NCI-H748 treated with DMSO at 0.1 percent for 48 hours (cell line): Measurements from ENCODE around the gene KLHL30.
"Not testable (repeated sequence)": the region's sequence is repeated elsewhere in the genome, so short reads cannot be mapped to it uniquely, and the experiment has no call there.

Experiments
- DNase-seq: peaks from one replicate; lab custom pipeline; 2025; lab: John Stamatoyannopoulos, UW

The KLHL30 gene

GRCh38 chr2:238163481-238164198 is 25.2 kb downstream of the KLHL30 start:
- no peak for DNase-seq

- no peak for DNase-seq
These were observed 26.4 kb downstream of the KLHL30 start for GRCh38 chr2:238164906-238165287.

GRCh38 chr2:238165288-238165921 is 26.9 kb downstream of the KLHL30 start:
- no peak for DNase-seq

GRCh38 chr2:238166391-238167343 is 28.2 kb downstream of the KLHL30 start:
- no peak for DNase-seq

GRCh38 chr2:238167344-238167715 is 28.9 kb downstream of the KLHL30 start:
- no peak for DNase-seq

- no peak for DNase-seq
These were observed 29.3 kb downstream of the KLHL30 start for GRCh38 chr2:238167761-238168160.

- no peak for DNase-seq
These were observed 30.0 kb downstream of the KLHL30 start for GRCh38 chr2:238168196-238169047.

GRCh38 chr2:238169048-238169707 is 30.7 kb downstream of the KLHL30 start:
- no peak for DNase-seq

- no peak for DNase-seq
These were observed 31.3 kb downstream of the KLHL30 start for GRCh38 chr2:238169708-238170251.

GRCh38 chr2:238170386-238171071 is 32.1 kb downstream of the KLHL30 start:
- no peak for DNase-seq

- not testable (repeated sequence) for DNase-seq
These were observed 32.6 kb downstream of the KLHL30 start for GRCh38 chr2:238171072-238171431.

- no peak for DNase-seq
These were observed 33.2 kb downstream of the KLHL30 start for GRCh38 chr2:238171575-238172187.

- no peak for DNase-seq
These were observed 34.0 kb downstream of the KLHL30 start for GRCh38 chr2:238172439-238172838.

- DNase-seq, result no peak
These were observed 35.2 kb downstream of the KLHL30 start for GRCh38 chr2:238173692-238174091.

GRCh38 chr2:238174291-238174690 is 35.8 kb downstream of the KLHL30 start:
- no peak for DNase-seq

GRCh38 chr2:238174701-238175100 is 36.2 kb downstream of the KLHL30 start:
- DNase-seq, result no peak

GRCh38 chr2:238176613-238177012 is 38.1 kb downstream of the KLHL30 start:
- DNase-seq, result no peak

- DNase-seq, result no peak
These were observed 42.1 kb downstream of the KLHL30 start for GRCh38 chr2:238180554-238180953.

GRCh38 chr2:238182362-238182761 is 43.9 kb downstream of the KLHL30 start:
- no peak for DNase-seq

GRCh38 chr2:238183821-238184220 is 45.4 kb downstream of the KLHL30 start:
- no peak for DNase-seq
